K562 (cell line): ENCODE data around the gene SCAPER. TPM values are rescaled to one million over a fixed set of nuclear protein-coding genes. Genes with fewer than 3 reads are reported as not detected.

ENCODE experiments used
- ATAC-seq: fragments of 200-7000 bp; cut with Tn5 transposase; 3 replicates; pipeline ENCODE4 v1.9.1; 2020; ENCODE audit warnings: moderate library complexity
- BruUV-seq: library from RNA; stranded (reverse); fragments of 400-500 nt; replicated peaks from 2 replicates; lab custom pipeline; 2021; lab: Mats Ljungman, UMichigan
- CTCF ChIA-PET: fragments of 300-600 bp; formaldehyde crosslinking; extraction: SDS; loops from one replicate; lab custom pipeline; 2021; ENCODE audit warnings: low intra/inter-chr PET ratio; lab: Yijun Ruan, JAX
- POLR2A ChIA-PET: fragments of 300-600, 350-650 bp; sonication (Branson Sonifier 250); formaldehyde crosslinking; extraction: SDS; loops from one replicate; lab custom pipeline; 2021; ENCODE audit warnings: antibody characterized with exemption, inconsistent platforms; lab: Yijun Ruan, JAX
- DNase-seq, 4 experiments: peaks; one replicate each; pipeline versions ENCODE4 v3.0.0 to v3.0.0-alpha.2; 2011 to 2018; ENCODE audit warnings: low spot score in 3 of 4, mixed read lengths in 3 of 4; ENCODE audit errors: extremely low read depth in 1 of 4
- FAIRE-seq: peaks from 2 replicates; lab custom pipeline; 2011; peaks lifted over from hg19 to GRCh38; lab: Jason Lieb, UNC
- H2AFZ ChIP-seq: 2 replicates; pipeline ENCODE4 v1.6.0; 2011; ENCODE audit warnings: low read depth, low read length, control low read depth, inconsistent platforms
- H3K27ac ChIP-seq: fragments of 200-600 bp; 3 replicates; pipeline ENCODE4 v1.8.0; 2011; ENCODE audit warnings: low read depth, mild to moderate bottlenecking, control low read depth, inconsistent platforms, low read length, moderate library complexity, mixed read lengths; ENCODE audit errors: extremely low read depth
- H3K27me3 ChIP-seq, 2 experiments: fragments of 300-600 bp in 1 of 2; 2 replicates in 1 of 2; 3 replicates in 1 of 2; pipeline versions ENCODE4 v1.6.0 to v1.8.0; 2011; ENCODE audit warnings: inconsistent platforms in 2 of 2, low read length in 2 of 2, mild to moderate bottlenecking in 1 of 2, mixed read lengths in 1 of 2, moderate library complexity in 1 of 2; ENCODE audit not compliant: control insufficient read depth in 2 of 2, insufficient read depth in 2 of 2
- H3K36me3 ChIP-seq: fragments of 300-600 bp; 3 replicates; pipeline ENCODE4 v1.8.0; 2011; ENCODE audit warnings: mild to moderate bottlenecking, low read length, inconsistent platforms; ENCODE audit not compliant: control insufficient read depth, insufficient read depth
- H3K4me1 ChIP-seq, 2 experiments: fragments of 200-600 bp in 1 of 2; replicated peaks in 1 of 2; 2 replicates in 1 of 2; 3 replicates in 1 of 2; pipeline versions ENCODE4 v1.5.1 to v1.8.0; 2011; ENCODE audit warnings: inconsistent platforms in 2 of 2, low read length in 2 of 2, mild to moderate bottlenecking in 1 of 2, mixed read lengths in 1 of 2, moderate library complexity in 1 of 2; ENCODE audit not compliant: control insufficient read depth in 2 of 2, insufficient read depth in 2 of 2
- H3K4me2 ChIP-seq: 2 replicates; pipeline ENCODE4 v1.6.1; 2011; ENCODE audit warnings: low read length, control low read depth, inconsistent platforms, mixed read lengths; ENCODE audit not compliant: insufficient read depth
- H3K4me3 ChIP-seq: fragments of 200-600 bp; sonication (generic), shearing (Covaris generic); 2 replicates; pipeline ENCODE4 v1.5.1; 2016; ENCODE audit warnings: control low read depth, inconsistent platforms
- H3K79me2 ChIP-seq: fragments of 200-600 bp; 3 replicates; pipeline ENCODE4 v1.8.0; 2011; ENCODE audit warnings: low read length, inconsistent platforms; ENCODE audit not compliant: control insufficient read depth, insufficient read depth
- H3K9ac ChIP-seq, 2 experiments: 2 replicates each; pipeline versions ENCODE4 v1.6.0 to v1.6.1; 2011; ENCODE audit warnings: low read depth in 2 of 2, low read length in 2 of 2, control low read depth in 1 of 2, inconsistent platforms in 1 of 2, mild to moderate bottlenecking in 1 of 2, mixed read lengths in 1 of 2; ENCODE audit not compliant: insufficient read depth in 1 of 2
- H3K9me1 ChIP-seq: one replicate; pipeline ENCODE4 v1.6.0; 2011; ENCODE audit warnings: inconsistent platforms, mild to moderate bottlenecking, low read length, moderate library complexity; ENCODE audit not compliant: control insufficient read depth, insufficient read depth
- H3K9me3 ChIP-seq: replicated peaks from 2 replicates; pipeline ENCODE4 v1.5.1; 2011; ENCODE audit warnings: low read depth, low read length, inconsistent platforms; ENCODE audit not compliant: control insufficient read depth, insufficient read depth
- H4K20me1 ChIP-seq: replicated peaks from 2 replicates; pipeline ENCODE4 v1.6.1; 2011; ENCODE audit warnings: low read length, inconsistent platforms, mixed read lengths; ENCODE audit not compliant: control insufficient read depth, insufficient read depth
- TRIM28 ChIP-seq: fragments of 450-650 bp; IDR thresholded peaks from 2 replicates; pipeline ENCODE4 v1.6.1; 2017
- ZBTB5 ChIP-seq: fragments of 450-650 bp; IDR thresholded peaks from 2 replicates; pipeline ENCODE4 v1.6.1; 2017; ENCODE audit warnings: antibody characterized with exemption
- WGBS: fragments of 100-300 bp; shearing (Covaris generic); methylation state at CpG from one replicate; pipeline ENCODE4 v1.1.6; 2016; ENCODE audit warnings: low coverage, mixed read lengths; ENCODE audit not compliant: insufficient coverage; ENCODE audit errors: missing lambda C conversion rate; 5-methylcytosine and 5-hydroxymethylcytosine counted together
- in situ Hi-C: fragments of 300-500 bp; cut with MboI; formaldehyde crosslinking; loops from 4 replicates; pipeline ENCODE4 v1.15.0; 2018; ENCODE audit warnings: inconsistent platforms, mixed read lengths
- intact Hi-C: fragments of 100-400 bp; cut with micrococcal nuclease; formaldehyde crosslinking; loops from 2 replicates; pipeline ENCODE4 v1.14.2; 2022
- polyA plus RNA-seq, 8 experiments: library from polyadenylated mRNA; depleted of rRNA in 4 of 8; stranded (reverse) in 5 of 8; unstranded in 3 of 8; fragments of >200 nt; fragmentation: Nextera tagmentation in 2 of 8; fragmentation: Illumina TruSeq in 1 of 8; extraction: Ambion mirVana in 2 of 8; extraction: Trizol in 1 of 8; gene quantifications; 2 replicates each; pipeline versions ENCODE4 v1.2.1 to v1.2.3, GENCODE V29; 2011 to 2014; ENCODE audit warnings: inconsistent platforms in 1 of 8, missing spikeins in 1 of 8
- total RNA-seq, 7 experiments: library from RNA; depleted of rRNA in 6 of 7; stranded (reverse); fragments of >200 nt in 6 of 7; fragmentation: Illumina TruSeq in 2 of 7; extraction: Trizol in 2 of 7; gene quantifications; 2 replicates each; pipeline versions ENCODE4 v1.2.1 to v1.2.3, GENCODE V29; 2011 to 2021; ENCODE audit warnings: low replicate concordance in 1 of 7

Gene SCAPER
- total and polyA plus RNA-seq, 9 of the 15 experiments (the other 6 are each of a cell fraction or from before 2014, with no cell fraction given) = 1.3 to 5.7 (median 3.2) TPM

- 0% methylated on average over 1 of the region's 1 CpG for WGBS
Measured at GRCh38 chr15:76465728-76466127, 439.4 kb downstream of the SCAPER start.

More at GRCh38 chr15:76465728-76466127, 439.4 kb downstream of the SCAPER start:
- Histone ChIP-seq H3K9me3 (no peaks in the 10 kb centered on the region), H3K79me2 (no peaks in the 10 kb centered on the region), H3K27ac (no peak overlapping the region), H3K9me1 (no peaks in the 10 kb centered on the region), H2AFZ (no peak overlapping the region), H3K4me3 (no peak overlapping the region), H3K4me1 (no peaks in the 10 kb centered on the region), H3K4me2 (no peak overlapping the region), H3K27me3 (no peaks in the 10 kb centered on the region), H3K9ac (no peak overlapping the region), H4K20me1 (no peaks in the 10 kb centered on the region), H3K36me3 (no peaks in the 10 kb centered on the region)
- no peak for ATAC-seq
- no TSS peak for BruUV-seq
- POLR2A ChIA-PET = no interaction called here
- no peak for FAIRE-seq
- 0 out of 2 replicates have a peak, but pooled peaks have one; percentile 41 for TF ChIP-seq TRIM28
- TF ChIP-seq ZBTB5 = no peak
- DNase-seq = no peak
- in situ Hi-C loops (no loop called here), intact Hi-C loops (no loop called here)
- CTCF ChIA-PET = no interaction called here
